Measurements from ENCODE around the gene B4GALT5.

B4GALT5 gene

DNA sequence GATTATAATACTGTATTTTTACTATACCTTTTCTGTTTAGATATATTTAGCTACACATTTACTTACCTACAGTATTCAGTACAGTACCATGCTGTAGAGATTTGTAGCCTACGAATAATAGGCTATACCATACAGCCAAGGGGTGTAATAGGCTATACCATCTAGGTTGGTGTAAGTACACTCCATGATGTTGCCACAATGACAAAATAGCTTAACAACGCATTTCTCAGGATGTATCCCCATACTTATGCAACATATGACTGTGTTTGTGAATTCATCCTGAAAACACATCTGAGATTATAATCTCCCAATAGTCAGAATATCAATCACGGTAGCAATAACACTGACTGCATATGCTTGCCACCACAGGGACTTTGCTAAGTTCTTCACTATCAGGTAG is 20.7 kb downstream of the B4GALT5 start:
- Histone ChIP-seq H3K27me3 (no peaks in the 10 kb centered on the region), H3K27ac (peak overlapping the region; percentile 96), H3K4me1 (ENCODE audit: control insufficient read depth in 1 of 2, insufficient read depth in 1 of 2, low read depth in 1 of 2, low read length in 1 of 2) (peaks cover 97 to 99% of the 10 kb centered on the region in 2 experiments), H3K36me3 (no peaks in the 10 kb centered on the region), H3K9me3 (no peaks in the 10 kb centered on the region), H3K4me3 (ENCODE audit: low read depth in 1 of 2, low read length in 1 of 2) (no peak overlapping the region)
- TF ChIP-seq, protein P1, sequence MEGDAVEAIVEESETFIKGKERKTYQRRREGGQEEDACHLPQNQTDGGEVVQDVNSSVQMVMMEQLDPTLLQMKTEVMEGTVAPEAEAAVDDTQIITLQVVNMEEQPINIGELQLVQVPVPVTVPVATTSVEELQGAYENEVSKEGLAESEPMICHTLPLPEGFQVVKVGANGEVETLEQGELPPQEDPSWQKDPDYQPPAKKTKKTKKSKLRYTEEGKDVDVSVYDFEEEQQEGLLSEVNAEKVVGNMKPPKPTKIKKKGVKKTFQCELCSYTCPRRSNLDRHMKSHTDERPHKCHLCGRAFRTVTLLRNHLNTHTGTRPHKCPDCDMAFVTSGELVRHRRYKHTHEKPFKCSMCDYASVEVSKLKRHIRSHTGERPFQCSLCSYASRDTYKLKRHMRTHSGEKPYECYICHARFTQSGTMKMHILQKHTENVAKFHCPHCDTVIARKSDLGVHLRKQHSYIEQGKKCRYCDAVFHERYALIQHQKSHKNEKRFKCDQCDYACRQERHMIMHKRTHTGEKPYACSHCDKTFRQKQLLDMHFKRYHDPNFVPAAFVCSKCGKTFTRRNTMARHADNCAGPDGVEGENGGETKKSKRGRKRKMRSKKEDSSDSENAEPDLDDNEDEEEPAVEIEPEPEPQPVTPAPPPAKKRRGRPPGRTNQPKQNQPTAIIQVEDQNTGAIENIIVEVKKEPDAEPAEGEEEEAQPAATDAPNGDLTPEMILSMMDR (IDR thresholded peaks at IDR 0.05): no peak

DNA sequence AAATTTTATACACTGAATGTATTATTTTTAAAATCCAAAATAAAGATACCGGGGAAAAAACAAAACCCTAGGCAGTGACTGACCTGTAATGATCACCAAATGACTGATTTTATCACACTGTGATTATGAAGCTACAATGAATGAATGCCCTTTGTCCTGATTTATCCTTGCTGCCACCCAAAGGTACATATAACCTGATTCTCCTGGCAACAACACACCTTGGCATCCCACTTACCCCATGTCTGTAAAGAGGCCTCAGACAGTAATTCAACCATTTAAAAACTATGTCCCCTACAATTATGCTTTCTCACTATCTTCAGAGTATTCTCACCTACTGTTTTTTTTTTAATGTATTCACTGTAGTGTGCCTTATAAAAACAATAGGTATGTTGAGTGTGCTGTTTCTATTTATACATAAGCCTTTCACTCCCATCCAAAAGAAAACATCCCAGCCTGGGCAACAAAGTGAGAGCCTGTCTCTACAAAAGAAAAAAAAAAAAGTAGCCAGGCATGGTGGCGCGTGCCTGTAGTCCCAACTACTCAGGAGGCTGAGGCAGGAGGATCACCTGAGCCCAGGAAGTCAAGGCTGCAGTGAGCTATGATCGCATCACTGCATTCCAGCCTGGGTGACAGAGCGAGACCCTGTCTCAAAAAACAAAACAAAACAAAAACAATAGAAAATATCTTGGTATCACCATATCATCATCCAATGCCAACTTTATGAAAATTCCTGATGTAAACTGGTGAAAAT is 21.7 kb downstream of the B4GALT5 start:
- peaks cover 97 to 99% of the 10 kb centered on the region in 2 experiments for H3K4me1 ChIP-seq (ENCODE audit: control insufficient read depth in 1 of 2, insufficient read depth in 1 of 2, low read depth in 1 of 2, low read length in 1 of 2)
- H3K27me3 ChIP-seq: no peaks in the 10 kb centered on the region
- no peak overlapping the region for H3K4me3 ChIP-seq (ENCODE audit: low read depth in 1 of 2, low read length in 1 of 2)
- no peaks in the 10 kb centered on the region for H3K9me3 ChIP-seq
- H3K27ac ChIP-seq: peak overlapping the region; percentile 96
- TF ChIP-seq, protein P1 (IDR thresholded peaks at IDR 0.05): no peak
- H3K36me3 ChIP-seq: no peaks in the 10 kb centered on the region

DNA sequence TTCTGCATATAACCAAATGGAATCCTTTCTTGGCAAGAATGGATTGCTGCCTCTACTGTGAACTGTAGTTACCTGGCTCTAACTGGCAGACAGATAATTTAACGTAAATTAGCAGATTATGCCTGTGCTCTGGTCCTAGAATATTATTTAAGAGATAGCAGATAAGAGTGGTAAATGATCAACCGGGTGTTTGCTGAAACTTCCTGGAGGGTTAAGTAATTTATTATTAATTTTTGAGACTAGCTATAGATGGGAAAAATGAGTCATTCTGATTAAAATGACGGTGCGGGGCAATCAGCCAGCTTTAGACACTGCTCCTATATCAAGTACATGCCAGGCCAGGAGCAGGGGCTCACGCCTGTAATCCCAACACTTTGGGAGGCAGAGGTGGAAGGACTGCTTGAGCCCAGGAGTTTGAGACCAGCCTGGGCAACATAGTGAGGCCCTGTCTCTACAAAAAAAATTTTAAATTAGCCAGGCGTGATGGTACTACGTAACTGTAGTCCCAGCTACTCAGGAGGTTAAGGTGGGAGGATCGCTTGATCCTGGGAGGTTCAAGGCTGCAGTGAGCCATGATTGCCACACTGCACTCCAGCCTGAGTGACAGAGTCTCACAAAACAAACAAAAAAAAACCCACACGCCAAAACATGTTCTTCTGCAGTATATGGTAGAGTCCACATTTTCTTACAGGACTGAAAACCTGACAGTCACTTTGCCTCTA is 22.6 kb downstream of the B4GALT5 start:
- Histone ChIP-seq H3K4me3 (ENCODE audit: low read depth in 1 of 2, low read length in 1 of 2) (no peak overlapping the region), H3K4me1 (ENCODE audit: control insufficient read depth in 1 of 2, insufficient read depth in 1 of 2, low read depth in 1 of 2, low read length in 1 of 2) (peaks cover 98 to 99% of the 10 kb centered on the region in 2 experiments), H3K36me3 (no peaks in the 10 kb centered on the region), H3K27me3 (no peaks in the 10 kb centered on the region), H3K9me3 (no peaks in the 10 kb centered on the region), H3K27ac (peak overlapping the region; percentile 96)
- TF ChIP-seq, protein P1 (IDR thresholded peaks at IDR 0.05): no peak

DNA sequence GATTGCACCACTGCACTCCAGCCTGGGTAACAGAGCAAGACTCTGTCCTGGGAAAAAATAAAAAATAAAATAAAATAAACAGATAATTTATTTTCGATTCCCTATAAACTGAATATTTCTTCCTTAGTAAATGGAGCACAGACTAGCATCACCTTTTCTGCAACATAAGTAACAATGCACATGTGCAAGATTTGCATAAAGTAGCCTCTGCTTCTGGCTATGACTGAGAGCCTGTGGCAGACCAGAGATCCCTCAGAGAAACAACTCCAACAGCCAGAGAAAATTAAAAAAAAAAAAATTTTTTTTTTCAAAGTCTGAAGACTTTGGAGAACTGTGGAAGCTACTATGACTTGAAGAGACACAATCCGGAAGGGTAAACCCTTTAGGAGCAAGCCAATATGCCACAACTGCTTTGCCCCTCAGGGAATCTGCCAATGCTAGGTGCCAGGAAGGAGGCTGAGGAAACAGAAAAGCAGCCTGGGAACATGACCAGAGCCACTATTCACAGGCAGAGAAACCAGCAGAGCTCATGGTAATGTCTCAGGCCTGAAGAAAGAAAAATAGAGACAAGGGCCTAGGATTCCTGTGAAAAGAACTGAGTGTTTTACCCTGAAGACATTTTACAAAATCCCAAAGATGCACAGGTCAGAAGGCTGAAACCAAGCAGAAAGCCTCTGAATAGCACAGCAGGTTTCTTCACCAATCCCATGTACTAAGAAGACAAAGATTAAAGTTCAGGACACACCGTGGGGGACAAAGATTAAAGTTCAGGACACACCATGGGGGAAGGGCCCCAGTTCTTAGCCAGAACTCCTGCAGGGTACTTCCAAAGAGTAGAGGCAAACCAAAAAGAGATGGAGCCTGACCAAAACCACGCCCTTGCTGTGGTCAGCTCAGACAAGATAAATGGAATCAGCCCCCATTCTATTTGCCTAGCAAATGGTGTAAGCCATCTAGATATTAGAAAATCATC is 25.8 kb downstream of the B4GALT5 start:
- no peaks in the 10 kb centered on the region for H3K36me3 ChIP-seq
- H3K27ac ChIP-seq: peak overlapping the region; percentile 96

DNA sequence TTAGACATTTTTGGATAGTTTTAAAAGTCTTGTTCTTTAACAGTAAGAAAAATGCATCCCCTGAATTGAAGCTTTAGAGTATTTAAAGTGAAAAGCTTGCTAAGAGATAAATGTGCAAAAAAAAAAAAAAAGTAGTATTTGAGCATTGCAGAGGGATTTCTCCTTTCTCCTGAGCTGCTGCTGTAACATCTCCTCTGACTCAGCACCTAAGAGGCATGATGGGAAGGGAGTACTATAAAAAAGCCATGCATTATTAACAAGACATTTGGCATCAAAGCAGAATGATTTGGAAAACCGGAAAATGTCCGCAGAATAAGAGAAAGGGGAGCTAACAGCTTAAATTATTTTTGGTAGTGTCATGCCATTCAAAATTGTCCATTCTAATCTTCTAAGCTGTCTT is 27.9 kb downstream of the B4GALT5 start:
- H3K4me3 ChIP-seq (ENCODE audit: low read depth in 1 of 2, low read length in 1 of 2): peak overlapping the region in 1 of 2 experiments; percentile 15
- H3K4me1 ChIP-seq (ENCODE audit: control insufficient read depth in 1 of 2, insufficient read depth in 1 of 2, low read depth in 1 of 2, low read length in 1 of 2): peaks cover 99% of the 10 kb centered on the region in 2 experiments
- H3K27me3 ChIP-seq: no peaks in the 10 kb centered on the region
- H3K27ac ChIP-seq: peak overlapping the region; percentile 96
- H3K9me3 ChIP-seq: no peaks in the 10 kb centered on the region
- peaks cover 4% of the 10 kb centered on the region for H3K36me3 ChIP-seq
- TF ChIP-seq, protein P1 (IDR thresholded peaks at IDR 0.05): no peak

More for the DNA sequence above, 25.8 kb downstream of the B4GALT5 start:
- no peaks in the 10 kb centered on the region for H3K9me3 ChIP-seq
- H3K4me3 ChIP-seq (ENCODE audit: low read depth in 1 of 2, low read length in 1 of 2): no peak overlapping the region
- H3K4me1 ChIP-seq (ENCODE audit: control insufficient read depth in 1 of 2, insufficient read depth in 1 of 2, low read depth in 1 of 2, low read length in 1 of 2): peaks cover 98 to 99% of the 10 kb centered on the region in 2 experiments
- TF ChIP-seq, protein P1 (IDR thresholded peaks at IDR 0.05): no peak
- no peaks in the 10 kb centered on the region for H3K27me3 ChIP-seq

All from neutrophil (primary cell).